Muscle of back (tissue), 13 donors: ENCODE data around the gene KCNJ5. TPM values are rescaled to one million over a fixed set of nuclear protein-coding genes. Genes with fewer than 3 reads are reported as not detected.

Experiments used
- DNase-seq, 3 donors: peaks; one replicate each; pipeline versions ENCODE4 v3.0.0 to v3.0.0-alpha.2; 2013
- long read RNA-seq, 9 donors: transcript quantifications; one replicate each; lab custom pipeline, GENCODE V29; 2026
- polyA plus RNA-seq, 10 donors: library from polyadenylated mRNA; unstranded; fragments of 120-200 nt; gene quantifications; one replicate each; pipeline ENCODE4 v1.2.1, GENCODE V29; 2013; ENCODE audit not compliant: insufficient read length in 10 of 10

Gene KCNJ5
- 1 to 10 TPM in 3 of 10 donors, under 1 TPM in 7; 0.45 to 2.8 (median 0.66) TPM for polyA plus RNA-seq
- long read RNA-seq, donor 1: 0 reads
- long read RNA-seq, donor 2: 0 reads
- long read RNA-seq, donor 3: 0 reads
- long read RNA-seq, donor 4: 0 reads
- long read RNA-seq, donor 5: 0 reads
- long read RNA-seq, donor 6: 0 reads
- long read RNA-seq, donor 7: 0 reads
- long read RNA-seq, donor 8: 0 reads
- long read RNA-seq, donor 9: 0 reads

DNA sequence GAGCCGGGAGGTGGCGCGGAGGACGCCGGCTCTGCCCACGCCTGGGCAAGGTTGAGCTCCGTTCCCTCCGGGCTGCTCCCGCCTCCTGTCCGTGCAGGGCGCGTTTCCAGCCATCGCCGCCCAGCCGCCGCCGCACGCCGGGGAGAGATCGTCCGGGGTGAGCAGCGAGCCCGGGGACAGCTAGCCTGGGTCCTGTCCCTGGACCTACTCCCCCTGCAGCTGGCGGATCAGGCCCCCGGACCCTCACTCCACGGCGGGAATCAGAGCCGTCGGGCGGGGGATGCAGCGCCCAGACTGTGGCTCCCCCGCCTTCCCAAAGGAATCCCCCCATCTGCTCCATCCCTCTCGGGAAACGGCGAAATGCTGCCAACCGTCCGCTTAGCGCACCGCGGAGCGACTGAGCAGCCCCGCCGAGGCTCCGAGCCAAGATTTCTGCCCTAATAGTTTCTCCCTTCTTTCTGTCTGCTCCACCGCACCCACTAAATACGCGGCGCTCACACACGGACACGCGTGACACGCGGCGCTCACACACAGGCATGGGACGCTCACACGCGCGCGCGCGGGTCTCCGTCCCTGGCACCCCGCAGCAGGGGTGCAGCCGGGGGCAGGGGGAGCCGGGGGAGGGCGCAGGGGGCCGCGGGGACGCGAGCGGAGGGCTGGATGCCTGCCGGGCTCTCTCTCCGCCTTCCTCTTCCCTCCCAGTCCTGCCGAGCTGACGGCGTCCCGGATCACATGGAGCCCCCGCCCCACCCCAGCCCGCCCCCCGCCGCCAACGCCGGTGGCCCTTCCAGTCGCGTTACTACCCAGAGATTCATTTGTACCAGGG, at the start of gene KCNJ5:
TSS of gene KCNJ5 (plus strand) at position 814 of the 826 bp plus-strand sequence. CDS start 19,918 bp downstream, outside the sequence.
- peak in 2 of 3 donors; percentile 44 to 78 for DNase-seq

DNA sequence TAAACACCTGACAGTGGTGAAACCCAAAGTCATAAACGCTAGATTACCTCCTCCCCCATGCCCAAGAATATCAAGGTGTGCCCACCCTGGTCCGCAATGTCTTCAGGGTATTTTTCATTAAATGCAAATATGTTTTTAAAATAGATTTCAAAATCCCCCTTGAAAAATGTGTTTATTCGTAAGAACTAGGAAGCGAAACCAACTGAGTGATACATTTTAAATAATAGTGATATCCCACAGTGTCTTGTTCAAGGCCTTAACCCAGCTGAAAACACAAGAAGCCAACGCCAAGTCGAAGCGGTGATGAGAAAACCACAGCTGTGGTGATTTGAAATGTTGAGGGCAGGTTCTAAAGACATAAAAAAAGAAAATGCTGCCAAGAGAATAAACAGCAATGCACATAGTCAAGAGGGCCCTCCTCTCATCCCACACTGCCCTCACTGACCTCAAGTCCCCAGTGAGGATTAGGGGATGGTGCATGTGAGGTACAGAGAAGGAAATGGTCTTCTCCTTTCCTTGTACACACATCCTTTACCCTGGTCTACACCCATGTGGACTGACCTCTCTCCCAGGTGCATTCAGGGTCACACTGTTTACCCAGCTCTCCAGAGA, 49.6 kb upstream of the KCNJ5 start:
- DNase-seq: no peak

DNA sequence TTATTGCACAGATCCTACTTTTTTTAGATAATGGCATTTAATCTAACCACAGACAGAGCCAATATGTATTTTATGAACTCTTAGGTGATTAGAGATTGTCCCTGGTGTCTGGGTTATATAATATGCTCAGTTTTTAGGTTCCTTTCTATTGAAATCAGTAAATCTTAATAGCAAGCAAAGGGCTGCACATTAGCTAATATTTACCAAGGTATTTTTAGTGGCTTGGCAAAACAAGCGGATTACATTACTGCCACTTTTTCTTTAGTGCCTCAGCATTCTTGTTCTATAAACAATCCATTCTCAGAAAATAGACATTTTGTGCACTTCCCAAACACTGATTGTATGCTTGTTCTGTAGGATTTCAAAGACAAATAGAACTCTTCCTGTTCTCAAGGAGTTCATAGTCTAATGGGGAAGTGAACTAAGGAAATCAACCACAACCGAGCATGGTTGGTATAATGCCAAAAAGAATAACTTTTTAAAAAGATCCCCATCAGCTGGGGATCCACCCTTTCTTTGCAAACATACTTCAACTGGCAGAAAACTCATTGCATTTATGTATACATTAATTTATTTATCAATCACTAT, 47.9 kb upstream of the KCNJ5 start:
- no peak for DNase-seq

DNA sequence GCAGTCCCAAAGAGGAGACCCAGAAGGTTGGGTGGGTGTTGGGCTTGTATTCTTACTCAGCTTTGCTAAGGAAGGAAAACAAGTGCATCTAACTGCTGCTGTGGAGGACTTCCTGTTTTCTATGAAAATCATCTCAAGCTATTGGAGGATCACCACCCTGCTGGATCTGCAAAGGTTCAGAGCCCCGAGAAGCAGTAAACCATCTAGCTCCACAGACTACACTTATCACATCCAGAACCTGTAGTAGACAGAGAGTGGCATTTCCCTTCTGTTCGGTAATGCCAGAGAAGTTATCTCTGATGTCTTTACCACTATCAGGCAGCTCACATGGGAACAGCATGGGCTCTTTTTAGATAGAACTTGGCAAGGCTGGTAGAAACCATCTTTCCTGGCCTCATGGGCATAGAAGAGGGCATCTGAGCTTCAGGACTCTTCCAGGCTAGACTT, 45.8 kb upstream of the KCNJ5 start:
- no peak for DNase-seq

DNA sequence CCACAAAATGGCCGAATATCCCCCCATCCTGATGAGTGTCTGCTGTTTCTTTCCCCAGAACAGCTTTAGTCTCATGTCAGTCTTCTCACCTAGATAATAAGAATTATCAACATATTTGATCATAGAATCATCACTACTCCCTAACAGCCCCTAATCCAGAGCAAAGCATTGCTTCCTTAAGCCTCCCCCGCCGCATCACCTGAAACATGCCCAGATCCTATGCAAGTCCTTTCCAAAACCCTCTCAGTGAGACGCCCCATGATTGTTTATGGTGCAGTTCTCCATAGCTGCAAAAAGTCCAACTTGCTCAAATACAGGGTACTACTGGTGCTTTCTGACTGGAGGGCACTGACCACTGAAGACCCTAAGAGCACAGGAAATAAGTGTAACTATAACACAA, 44.2 kb upstream of the KCNJ5 start:
- no peak for DNase-seq

DNA sequence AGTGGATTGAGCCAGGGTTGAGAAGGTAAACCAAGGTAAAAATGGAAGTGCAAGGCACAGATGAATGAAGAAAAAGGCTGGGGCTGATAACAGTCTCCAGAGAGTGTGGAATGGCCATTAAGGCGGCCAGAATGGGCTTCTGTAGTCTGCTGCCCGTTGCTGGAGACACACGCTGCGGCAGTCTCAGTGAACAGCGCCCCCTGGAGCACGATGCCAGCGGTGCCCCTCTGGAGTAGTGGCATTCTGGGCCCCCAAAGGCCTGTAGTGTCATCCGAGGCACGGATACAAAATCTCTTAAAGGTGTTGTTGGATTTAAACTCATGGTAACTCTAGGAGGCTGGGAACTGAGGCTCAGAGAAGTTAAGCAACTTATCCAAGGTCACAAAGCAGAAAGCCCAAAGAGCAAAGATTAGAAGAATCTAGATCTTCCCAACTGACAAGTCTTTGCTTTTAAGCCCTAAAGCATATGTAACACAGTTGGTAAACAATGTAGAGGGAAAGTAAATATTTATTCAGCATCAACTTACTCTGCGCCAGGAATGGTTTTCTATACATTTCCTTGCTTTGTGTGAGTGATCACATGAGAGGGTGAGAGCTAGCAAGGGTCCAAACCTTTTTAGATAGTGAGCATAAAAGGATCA, 42.2 kb upstream of the KCNJ5 start:
- peak in 1 of 3 donors; percentile 25 for DNase-seq

DNA sequence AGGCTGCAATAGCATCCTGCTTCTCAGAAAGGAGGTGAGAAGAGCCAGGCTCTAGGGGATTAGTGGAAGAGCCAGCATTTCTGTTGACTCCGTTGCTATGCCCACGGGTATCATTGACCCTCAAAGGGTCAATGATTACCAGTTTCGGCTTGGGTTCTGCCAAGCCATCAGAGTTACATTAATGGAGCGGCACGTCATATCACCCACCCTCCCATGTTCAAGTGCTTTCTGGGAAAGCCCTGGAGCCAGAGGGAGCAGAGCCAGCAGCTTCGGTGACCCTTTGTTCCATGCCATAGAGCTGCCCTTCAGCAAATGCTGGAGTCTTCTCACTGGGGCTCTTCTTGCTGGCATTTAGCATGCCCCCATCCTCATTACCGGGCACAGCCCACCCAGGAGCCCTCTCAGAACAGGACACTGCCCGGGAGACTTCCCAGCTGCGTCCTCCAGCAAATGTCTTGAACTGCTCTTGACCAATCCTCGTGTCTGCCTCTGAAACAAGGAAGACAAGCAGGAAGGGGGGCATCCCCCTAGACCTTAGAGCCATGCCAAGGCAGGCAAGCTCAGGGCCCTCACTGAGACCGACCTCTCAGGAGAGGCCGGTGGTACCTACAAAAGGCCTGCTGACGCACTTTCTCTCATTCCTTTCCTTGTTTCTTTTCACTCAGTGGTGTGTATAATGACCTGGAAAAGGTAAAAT, 38.7 kb upstream of the KCNJ5 start:
- no peak for DNase-seq

DNA sequence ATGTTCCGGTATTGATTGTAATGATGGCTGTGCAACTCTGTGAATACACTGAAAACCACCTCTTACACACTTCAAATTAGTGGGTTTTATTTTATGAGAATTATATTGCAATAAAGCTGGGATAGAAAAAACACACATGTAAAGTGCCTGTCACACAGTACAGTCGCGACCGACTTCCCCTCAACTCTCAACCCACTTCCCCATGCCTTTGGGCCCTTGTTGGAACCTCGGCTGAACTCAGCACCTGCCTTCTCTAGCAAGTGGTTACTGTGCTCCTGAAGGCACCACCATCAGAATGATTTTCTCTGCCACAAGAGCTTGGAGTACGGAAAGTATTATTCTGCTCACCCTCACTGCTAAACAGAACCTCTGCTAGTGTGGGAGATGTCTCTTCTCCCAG, 37.6 kb upstream of the KCNJ5 start:
- DNase-seq: no peak

DNA sequence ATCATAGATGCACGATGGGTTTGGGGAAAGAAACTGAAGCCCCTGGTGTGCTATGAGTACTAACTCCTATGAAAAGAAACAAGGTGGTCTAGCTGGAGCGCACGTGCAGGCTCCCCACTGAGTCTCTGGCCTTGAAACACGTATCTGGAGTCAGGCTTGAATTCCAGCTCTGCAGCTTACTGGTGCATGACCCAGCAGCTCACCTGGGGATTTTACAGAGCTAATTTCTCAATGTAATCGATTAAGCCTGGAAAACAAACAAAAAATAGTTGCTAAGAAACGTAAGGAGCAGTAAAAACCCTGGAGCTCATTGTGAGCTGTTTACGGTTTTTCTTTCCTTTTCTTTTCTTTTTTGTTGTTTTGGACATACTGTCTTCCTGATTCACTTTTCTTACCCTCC, 36.3 kb upstream of the KCNJ5 start:
- DNase-seq: no peak

DNA sequence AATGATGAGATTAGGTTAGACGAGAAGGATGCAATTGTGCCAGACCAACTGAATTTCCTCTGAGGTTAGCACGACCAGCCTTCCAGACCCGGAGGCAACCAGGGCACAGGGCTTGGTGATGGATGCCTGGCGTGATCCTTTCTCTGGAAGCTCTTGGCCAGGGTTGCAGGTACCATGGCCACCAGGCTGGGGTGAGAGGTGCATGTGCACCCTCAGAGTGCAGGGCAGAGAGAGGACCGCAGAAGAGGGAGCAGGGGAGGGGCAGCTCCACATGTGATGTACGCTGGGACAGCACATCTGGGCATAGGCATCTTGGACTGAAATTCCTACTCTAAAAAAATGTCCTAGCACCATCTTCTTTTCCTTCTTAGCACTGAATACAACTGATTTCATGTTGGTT, 34.9 kb upstream of the KCNJ5 start:
- no peak for DNase-seq

DNA sequence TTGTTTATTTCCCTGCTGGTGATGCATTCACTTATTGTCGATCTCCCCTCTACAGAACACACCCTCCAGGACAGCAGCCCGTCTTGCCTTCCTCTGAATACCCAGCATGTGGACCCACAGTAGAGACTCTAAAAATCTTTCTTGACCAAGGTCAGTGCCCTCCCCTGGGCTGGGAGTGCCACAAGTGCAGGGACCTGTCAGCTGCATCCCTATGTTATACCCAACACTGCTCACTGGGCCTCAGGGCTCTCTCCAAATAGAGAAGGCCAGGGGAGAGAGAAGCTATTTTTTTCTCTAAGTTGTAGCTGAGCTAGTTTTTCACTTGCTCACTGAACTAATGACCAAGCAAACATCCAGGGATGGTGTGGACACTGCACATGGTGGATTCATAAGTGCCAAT, 33.8 kb upstream of the KCNJ5 start:
- DNase-seq: no peak

DNA sequence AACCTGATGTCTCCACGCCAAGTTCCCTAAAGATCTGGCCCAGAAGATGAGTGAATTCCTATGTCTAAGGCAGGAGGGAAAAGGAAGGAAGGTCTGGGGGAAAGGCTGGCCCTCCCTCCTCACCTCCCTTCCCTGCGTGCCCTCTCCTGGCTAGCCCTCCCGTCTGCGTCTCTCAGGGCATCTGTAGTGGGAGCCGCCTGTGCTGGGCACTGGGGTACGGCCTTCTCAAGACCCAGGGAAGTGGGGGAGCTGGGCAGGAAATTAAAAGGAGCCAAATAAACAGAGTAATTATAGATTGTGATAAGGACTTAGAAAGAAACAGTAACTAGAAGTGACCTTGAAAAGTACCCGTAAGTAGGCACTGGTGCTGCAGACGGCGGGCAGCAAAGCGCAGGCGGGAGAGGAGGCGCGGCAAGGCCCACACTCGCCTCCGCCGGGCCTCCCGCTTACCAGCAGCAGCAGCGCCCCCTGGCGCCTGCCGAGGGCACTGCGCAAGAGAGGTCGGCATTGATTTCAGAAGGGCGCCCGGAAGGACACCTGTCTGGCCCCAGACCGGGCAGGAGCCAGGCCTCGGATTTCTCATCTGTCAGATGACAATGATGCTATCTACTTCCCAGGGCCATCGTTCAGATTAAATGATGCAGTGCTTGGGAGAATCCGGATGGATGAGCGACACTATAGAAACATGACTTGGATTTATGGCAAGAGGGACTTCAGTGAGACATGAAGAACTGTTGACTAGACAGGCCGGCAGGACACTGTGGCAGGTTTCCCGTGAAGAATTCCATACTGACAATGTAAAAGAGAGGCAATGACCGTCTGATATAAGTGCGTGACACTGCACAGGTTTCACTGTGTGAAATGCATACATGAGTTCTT, 31.4 kb upstream of the KCNJ5 start:
- DNase-seq: peak; percentile 10 to 61 (median 46)

DNA sequence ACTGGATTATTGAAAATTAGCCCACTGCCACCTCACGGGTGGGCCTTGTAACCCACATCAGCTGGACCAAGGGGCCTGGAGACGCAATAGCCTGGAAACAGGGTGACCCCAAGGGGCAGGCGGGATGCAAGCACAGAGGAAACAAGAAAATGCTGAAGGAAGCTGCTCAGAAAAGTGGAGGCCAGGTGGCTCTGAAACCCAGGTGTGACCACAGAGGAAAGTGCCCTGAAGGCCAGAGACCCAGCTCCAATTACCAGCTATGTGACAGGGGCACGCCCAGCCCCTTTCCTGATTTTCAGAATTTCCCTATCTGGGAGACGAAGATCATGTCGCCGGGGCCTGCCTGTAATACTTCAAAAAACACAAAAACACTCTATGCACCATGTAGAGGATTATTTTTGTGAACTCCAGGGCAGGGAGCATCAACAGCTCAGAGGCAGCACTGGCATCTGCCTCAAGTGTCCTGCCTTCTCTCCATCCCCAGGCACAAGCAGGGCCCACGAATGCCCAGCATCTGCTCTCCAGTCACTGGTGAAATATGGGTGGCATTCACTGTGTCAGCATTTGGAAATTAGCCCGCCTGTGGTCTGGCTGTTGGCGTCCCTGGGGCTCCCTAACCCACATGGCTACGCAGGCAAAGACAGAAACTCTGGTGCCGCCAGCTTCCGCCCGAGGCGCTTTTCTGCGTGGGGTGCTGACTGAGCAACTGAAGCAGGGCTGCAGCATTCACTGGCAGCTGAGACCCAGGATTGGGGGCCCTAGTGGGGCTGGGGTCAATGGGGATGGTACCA, 30.4 kb upstream of the KCNJ5 start:
- peak in 1 of 3 donors; percentile 16 for DNase-seq

DNA sequence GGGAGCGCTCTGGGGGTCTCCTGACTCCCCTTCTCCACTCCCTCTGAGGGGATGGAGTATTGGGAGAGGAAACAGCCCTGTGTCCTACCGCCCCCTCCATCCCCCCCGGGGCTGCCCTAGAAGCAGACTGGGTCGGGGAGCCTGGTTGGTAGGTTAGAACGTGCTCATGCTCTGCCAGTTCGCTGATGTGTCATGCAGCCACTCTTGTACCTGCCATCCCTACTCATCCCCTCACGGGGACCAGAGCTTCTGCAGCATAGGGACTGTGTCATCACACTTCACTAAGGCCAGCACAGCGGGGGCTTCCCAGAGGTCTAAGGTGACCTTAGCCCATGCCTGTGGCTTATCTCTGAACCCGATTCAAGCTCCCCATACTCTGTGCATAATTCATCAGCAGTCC, 28.8 kb upstream of the KCNJ5 start:
- DNase-seq: no peak

DNA sequence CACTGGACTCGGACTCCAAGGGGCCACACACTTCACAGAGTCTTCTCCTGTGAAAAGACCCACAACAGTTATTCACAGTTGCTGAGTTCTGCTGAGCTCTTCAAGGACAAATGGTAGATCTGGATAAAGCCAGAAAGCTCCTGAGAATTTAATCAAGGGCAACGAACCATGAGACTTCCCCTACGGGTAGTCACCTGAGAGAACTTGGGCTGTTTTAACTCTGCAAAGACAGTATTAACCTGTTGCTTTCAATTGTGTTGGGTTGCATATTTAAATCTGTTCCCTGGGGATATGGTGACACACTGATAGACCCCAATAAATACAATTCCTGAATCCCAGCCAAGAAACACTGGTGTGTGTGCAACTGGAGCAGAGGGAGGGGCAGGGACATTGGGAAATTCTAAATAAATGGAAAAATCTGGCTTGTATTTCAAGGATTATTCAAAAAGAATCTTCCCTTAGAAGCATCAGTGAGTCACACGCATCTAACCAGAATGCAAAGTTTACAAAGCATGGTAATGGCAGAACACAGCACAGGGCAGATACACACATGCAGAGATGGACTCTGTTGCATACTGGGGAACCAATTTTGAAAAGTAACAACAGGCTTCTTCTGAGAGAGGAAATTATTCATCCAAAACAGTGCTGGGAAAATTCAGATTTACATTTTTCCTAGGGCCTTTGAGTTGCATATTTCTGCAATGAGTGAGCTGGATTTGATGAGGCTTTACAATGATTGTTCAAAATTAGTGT, 28.1 kb upstream of the KCNJ5 start:
- peak in 1 of 3 donors; percentile 64 for DNase-seq

DNA sequence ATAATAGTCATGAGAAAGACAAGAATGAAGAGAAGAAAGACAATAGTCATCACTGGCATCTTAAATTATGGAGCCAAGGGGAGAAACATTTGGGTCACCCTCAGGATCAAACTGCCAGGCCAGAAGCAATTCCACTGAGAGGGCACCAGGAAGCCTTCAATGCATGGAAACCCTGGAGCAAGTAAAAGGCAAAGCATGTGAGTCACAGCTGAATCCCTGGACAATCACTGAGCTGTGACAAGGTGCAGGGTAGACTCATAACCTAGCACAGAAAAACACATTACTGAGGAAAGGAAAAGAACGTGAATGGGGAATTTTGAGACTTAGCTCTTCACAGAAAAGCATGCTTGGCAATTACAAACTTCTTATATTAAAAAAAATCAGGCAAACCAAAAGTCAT, 25.7 kb upstream of the KCNJ5 start:
- no peak for DNase-seq

DNA sequence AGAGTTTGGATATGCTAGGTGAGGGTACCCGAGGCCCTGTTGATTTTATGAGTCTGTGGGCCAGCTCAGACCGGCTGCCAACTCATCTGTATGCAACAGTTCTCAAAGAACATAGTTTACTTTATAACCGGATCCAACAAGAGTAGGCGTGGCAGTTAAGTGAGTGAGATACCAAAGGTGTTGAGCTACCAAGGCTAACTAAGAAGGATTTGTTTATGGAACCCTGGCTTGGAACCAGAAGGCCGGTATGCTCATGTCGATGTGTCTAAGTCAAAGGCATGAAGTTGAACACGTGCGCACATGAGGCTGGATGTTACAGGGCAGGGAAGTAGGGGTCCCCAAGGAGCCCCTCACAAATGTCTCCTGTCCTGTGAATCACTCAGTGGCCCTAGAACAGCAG, 23.9 kb upstream of the KCNJ5 start, which contains the start of gene KCNJ1:
TSS of gene KCNJ1 (minus strand) at position 20 of the 400 bp plus-strand sequence. CDS start 27,053 bp downstream, outside the sequence.
- no peak for DNase-seq
